HEK293 (cell line): ENCODE measurements around the gene CPEB4.

Source experiments
- CTCF ChIA-PET: fragments of 350-600 bp; formaldehyde crosslinking; extraction: SDS; loops from one replicate; lab custom pipeline; 2021; ENCODE audit warnings: antibody characterized with exemption; lab: Yijun Ruan, JAX
- POLR2A ChIA-PET: fragments of 300-600 bp; formaldehyde crosslinking; extraction: SDS; loops from one replicate; lab custom pipeline; 2020; ENCODE audit warnings: antibody characterized with exemption, inconsistent platforms; lab: Yijun Ruan, JAX
- H3K27ac ChIP-seq: fragments of 200-500 bp; sonication (Bioruptor generic); 2 replicates; pipeline ENCODE4 v1.5.1; 2014; ENCODE audit warnings: low read depth, low read length, control low read depth, inconsistent platforms; ENCODE audit errors: extremely low read depth
- H3K36me3 ChIP-seq, 2 experiments: fragments of 200-500 bp in 1 of 2; sonication (Bioruptor generic) in 1 of 2; 1 replicate in 1 of 2; 2 replicates in 1 of 2; pipeline ENCODE4 v1.5.1; 2014 to 2017; ENCODE audit warnings: inconsistent platforms in 2 of 2, low read length in 2 of 2; ENCODE audit not compliant: control insufficient read depth in 2 of 2, insufficient read depth in 1 of 2
- H3K4me1 ChIP-seq: fragments of 200-500 bp; sonication (Bioruptor generic); 2 replicates; pipeline ENCODE4 v1.5.1; 2014; ENCODE audit warnings: mild to moderate bottlenecking, low read length, inconsistent platforms; ENCODE audit not compliant: control insufficient read depth, insufficient read depth
- H3K4me3 ChIP-seq: 2 replicates; pipeline ENCODE4 v1.5.1; 2011; ENCODE audit warnings: low read depth, mild to moderate bottlenecking, control low read depth, low read length, moderate library complexity
- H3K9me3 ChIP-seq: fragments of 200-500 bp; sonication (Bioruptor generic); 2 replicates; pipeline ENCODE4 v1.5.1; 2014; ENCODE audit warnings: low read depth, low read length, inconsistent platforms; ENCODE audit not compliant: control insufficient read depth, insufficient read depth
- EGR2 ChIP-seq: fragments of 450-650 bp; formaldehyde crosslinking; IDR thresholded peaks from 2 replicates; pipeline ENCODE4 v1.5.1; 2016; ENCODE audit warnings: low read depth, missing biosample characterization, missing genetic modification characterization
- REPIN1 ChIP-seq: fragments of 450-650 bp; formaldehyde crosslinking; IDR thresholded peaks from 2 replicates; pipeline ENCODE4 v1.5.1; 2017; ENCODE audit warnings: missing biosample characterization, missing genetic modification characterization, low read depth
- ZBTB20 ChIP-seq: fragments of 450-650 bp; formaldehyde crosslinking; IDR thresholded peaks from 2 replicates; pipeline ENCODE4 v1.5.1; 2016; ENCODE audit warnings: missing biosample characterization, missing genetic modification characterization
- ZFHX2 ChIP-seq: fragments of 450-650 bp; formaldehyde crosslinking; conservative IDR thresholded peaks from 2 replicates; pipeline ENCODE4 v1.5.1; 2016; ENCODE audit warnings: missing biosample characterization, missing genetic modification characterization
- ZNF174 ChIP-seq: fragments of 450-650 bp; formaldehyde crosslinking; IDR thresholded peaks from 2 replicates; pipeline ENCODE4 v1.5.0; 2017; ENCODE audit warnings: missing biosample characterization, mild to moderate bottlenecking, missing genetic modification characterization
- ZNF335 ChIP-seq: fragments of 450-650 bp; formaldehyde crosslinking; conservative IDR thresholded peaks from 2 replicates; pipeline ENCODE4 v1.5.1; 2016; ENCODE audit warnings: missing biosample characterization, missing genetic modification characterization
- ZNF37A ChIP-seq: fragments of 450-650 bp; IDR thresholded peaks from 2 replicates; pipeline ENCODE4 v1.5.1; 2018; ENCODE audit warnings: missing biosample characterization, missing genetic modification characterization
- ZNF510 ChIP-seq: fragments of 450-650 bp; formaldehyde crosslinking; IDR thresholded peaks from 2 replicates; pipeline ENCODE4 v1.5.1; 2018; ENCODE audit warnings: mild to moderate bottlenecking, missing genetic modification characterization, missing biosample characterization; ENCODE audit not compliant: insufficient replicate concordance
- ZNF585B ChIP-seq: fragments of 450-650 bp; formaldehyde crosslinking; IDR thresholded peaks from 2 replicates; pipeline ENCODE4 v1.5.1; 2016; ENCODE audit warnings: missing biosample characterization, missing genetic modification characterization
- ZNF658 ChIP-seq: fragments of 450-650 bp; formaldehyde crosslinking; IDR thresholded peaks from 2 replicates; pipeline ENCODE4; 2016; ENCODE audit warnings: missing biosample characterization, missing genetic modification characterization
- ZNF792 ChIP-seq: fragments of 450-650 bp; formaldehyde crosslinking; IDR thresholded peaks from 2 replicates; pipeline ENCODE4 v1.5.1; 2016; ENCODE audit warnings: missing biosample characterization, missing genetic modification characterization
- ZSCAN23 ChIP-seq: fragments of 450-650 bp; formaldehyde crosslinking; IDR thresholded peaks from 2 replicates; pipeline ENCODE4 v1.5.1; 2016; ENCODE audit warnings: missing biosample characterization, missing genetic modification characterization
- TF ChIP-seq, protein P1 (sequence below): fragments of 450-650 bp; formaldehyde crosslinking; IDR thresholded peaks from 2 replicates; pipeline ENCODE4 v1.5.1; 2016; ENCODE audit warnings: missing biosample characterization, missing genetic modification characterization
- TF ChIP-seq, protein P2 (sequence below): IDR thresholded peaks from 2 replicates; pipeline ENCODE4 v1.6.1; 2011; ENCODE audit warnings: mild to moderate bottlenecking, low read depth, low read length, borderline replicate concordance
- TF ChIP-seq, protein P3 (sequence below): fragments of 450-650 bp; formaldehyde crosslinking; IDR thresholded peaks from 2 replicates; pipeline ENCODE4 v1.5.1; 2016; ENCODE audit warnings: missing biosample characterization, missing genetic modification characterization, low read depth

The CPEB4 gene

DNA sequence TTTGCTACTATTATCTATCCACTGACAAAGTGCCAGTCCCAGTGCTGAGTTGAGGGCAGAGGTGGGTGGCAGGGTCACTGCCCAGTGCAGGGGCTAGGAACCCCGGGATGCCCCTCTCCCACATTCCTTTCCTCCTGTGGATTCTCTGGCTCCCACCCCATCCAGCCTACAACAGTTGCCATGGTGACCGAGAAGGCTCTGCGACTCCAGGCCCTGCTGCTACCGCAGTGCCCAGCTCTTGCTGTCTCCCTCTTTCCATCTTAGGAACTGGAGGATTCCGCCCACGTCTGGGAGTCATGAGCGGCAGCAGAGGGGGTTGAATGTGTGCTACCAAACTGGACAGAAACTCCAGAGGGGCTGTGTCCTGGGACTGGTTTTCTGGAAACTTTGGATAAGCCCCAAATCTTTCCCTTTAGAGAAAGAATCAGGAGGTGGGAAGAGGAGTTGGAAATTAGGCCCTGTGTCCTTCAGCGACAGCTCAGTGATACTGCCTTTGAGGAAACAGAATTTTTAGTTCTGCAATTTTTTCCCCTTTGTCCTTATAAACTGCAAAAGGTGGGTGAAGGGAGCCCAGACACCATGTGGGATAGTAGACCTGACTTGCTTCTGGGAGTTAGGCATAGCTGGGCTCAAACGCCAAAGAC lies 80.1 kb downstream of the CPEB4 start:
- Histone ChIP-seq H3K4me1 (no peaks in the 10 kb centered on the region), H3K4me3 (no peak overlapping the region), H3K9me3 (no peaks in the 10 kb centered on the region), H3K36me3 (no peaks in the 10 kb centered on the region), H3K27ac (no peak overlapping the region)
- ChIA-PET CTCF (interaction anchor here (0.9 kb wide), 1 partner anchor 349 kb away, joined by 3 read pairs; no protein-coding TSS in a partner anchor), POLR2A (no interaction called here)
- TF ChIP-seq ZFHX2 (0 out of 2 replicates have a peak, but pooled peaks have one; percentile 13), REPIN1 (tag by site-specific recombination) (no peak), EGR2 (tag by site-specific recombination) (peak; percentile 19; the same call in 1 of the 2 replicates), ZNF792 (tag by site-specific recombination) (no peak)

DNA sequence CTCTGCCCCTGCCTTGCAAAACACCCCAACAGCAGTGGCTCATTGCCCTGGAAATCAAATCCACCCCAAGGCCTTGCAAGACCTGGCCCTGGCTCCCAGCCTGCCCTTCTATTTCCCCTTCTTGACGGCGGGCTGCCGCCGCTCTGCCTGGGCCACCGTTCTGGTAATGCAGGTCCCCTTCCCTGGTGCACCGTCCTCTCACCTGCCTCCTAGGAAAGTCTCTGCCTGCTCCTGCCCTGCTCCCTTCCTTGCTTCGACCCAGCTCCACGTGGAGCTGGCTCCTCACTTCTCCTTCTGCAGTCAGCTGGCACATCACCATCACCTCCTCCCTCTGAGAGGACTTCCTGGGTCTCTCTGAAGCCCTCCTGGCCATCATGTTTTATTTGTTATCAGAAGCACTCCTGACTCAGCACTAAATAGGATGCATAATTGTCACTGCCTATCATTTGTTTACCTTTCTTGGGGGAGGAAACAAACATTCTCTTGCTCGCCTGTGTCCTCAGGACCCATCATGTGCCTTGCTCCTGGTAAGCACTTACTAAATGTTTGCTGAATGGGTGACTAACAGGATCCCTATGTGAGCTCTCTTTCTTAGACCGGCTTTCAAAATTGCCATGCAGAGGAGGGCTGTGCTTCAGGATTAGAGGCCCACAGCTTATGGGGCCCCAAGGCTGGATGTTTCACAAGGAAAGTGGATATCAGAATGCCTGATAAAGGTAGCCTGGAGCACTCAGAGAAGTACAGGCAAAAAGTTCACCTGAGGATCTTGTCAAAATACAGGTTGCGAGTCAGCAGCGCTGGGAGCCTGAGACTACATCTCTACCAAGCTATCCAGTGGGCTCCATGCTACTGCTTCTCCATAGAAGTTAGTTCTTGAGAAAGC lies 81.3 kb downstream of the CPEB4 start:
- Histone ChIP-seq H3K27ac (no peak overlapping the region), H3K9me3 (no peaks in the 10 kb centered on the region), H3K4me3 (no peak overlapping the region), H3K36me3 (no peaks in the 10 kb centered on the region), H3K4me1 (no peaks in the 10 kb centered on the region)
- TF ChIP-seq ZNF585B (no peak), ZNF335 (tag by site-specific recombination) (peak; percentile 46; the same call in 1 of the 2 replicates), ZNF658 (tag by site-specific recombination) (no peak), ZNF37A (tag by site-specific recombination) (no peak), ZSCAN23 (tag by site-specific recombination) (no peak), ZNF174 (no peak), ZNF510 (tag by site-specific recombination) (no peak), EGR2 (tag by site-specific recombination) (0 out of 2 replicates have a peak, but pooled peaks have one; percentile 0), ZBTB20 (tag by site-specific recombination) (peak; percentile 25; the same call in 1 of the 2 replicates)
- TF ChIP-seq, protein P1, sequence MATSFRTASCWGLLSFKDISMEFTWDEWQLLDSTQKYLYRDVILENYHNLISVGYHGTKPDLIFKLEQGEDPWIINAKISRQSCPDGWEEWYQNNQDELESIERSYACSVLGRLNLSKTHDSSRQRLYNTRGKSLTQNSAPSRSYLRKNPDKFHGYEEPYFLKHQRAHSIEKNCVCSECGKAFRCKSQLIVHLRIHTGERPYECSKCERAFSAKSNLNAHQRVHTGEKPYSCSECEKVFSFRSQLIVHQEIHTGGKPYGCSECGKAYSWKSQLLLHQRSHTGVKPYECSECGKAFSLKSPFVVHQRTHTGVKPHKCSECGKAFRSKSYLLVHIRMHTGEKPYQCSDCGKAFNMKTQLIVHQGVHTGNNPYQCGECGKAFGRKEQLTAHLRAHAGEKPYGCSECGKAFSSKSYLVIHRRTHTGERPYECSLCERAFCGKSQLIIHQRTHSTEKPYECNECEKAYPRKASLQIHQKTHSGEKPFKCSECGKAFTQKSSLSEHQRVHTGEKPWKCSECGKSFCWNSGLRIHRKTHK (tag by site-specific recombination) = no peak
- TF ChIP-seq, protein P2, sequence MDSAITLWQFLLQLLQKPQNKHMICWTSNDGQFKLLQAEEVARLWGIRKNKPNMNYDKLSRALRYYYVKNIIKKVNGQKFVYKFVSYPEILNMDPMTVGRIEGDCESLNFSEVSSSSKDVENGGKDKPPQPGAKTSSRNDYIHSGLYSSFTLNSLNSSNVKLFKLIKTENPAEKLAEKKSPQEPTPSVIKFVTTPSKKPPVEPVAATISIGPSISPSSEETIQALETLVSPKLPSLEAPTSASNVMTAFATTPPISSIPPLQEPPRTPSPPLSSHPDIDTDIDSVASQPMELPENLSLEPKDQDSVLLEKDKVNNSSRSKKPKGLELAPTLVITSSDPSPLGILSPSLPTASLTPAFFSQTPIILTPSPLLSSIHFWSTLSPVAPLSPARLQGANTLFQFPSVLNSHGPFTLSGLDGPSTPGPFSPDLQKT = no peak
- TF ChIP-seq, protein P3, sequence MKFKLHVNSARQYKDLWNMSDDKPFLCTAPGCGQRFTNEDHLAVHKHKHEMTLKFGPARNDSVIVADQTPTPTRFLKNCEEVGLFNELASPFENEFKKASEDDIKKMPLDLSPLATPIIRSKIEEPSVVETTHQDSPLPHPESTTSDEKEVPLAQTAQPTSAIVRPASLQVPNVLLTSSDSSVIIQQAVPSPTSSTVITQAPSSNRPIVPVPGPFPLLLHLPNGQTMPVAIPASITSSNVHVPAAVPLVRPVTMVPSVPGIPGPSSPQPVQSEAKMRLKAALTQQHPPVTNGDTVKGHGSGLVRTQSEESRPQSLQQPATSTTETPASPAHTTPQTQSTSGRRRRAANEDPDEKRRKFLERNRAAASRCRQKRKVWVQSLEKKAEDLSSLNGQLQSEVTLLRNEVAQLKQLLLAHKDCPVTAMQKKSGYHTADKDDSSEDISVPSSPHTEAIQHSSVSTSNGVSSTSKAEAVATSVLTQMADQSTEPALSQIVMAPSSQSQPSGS (tag by site-specific recombination) = no peak
- ChIA-PET CTCF (interaction anchor here (0.6 to 1.0 kb wide), 3 partner anchors 45 to 988 kb away, joined by 3 to 4 read pairs (median 3); no protein-coding TSS in a partner anchor), POLR2A (no interaction called here)
